Neural progenitor cell (in vitro differentiated cells): ENCODE measurements around the gene TRABD2A.

Experiments
- EZH2 ChIP-seq: fragments of 200-600 bp; sonication (generic); IDR thresholded peaks from 2 replicates; pipeline ENCODE4 v1.6.1; 2017; ENCODE audit warnings: antibody characterized with exemption, mild to moderate bottlenecking, moderate library complexity
- TF ChIP-seq, protein P1 (sequence below): fragments of 200-600 bp; sonication (generic); IDR thresholded peaks from 2 replicates; pipeline ENCODE4 v1.5.1; 2017; ENCODE audit warnings: antibody characterized with exemption, mild to moderate bottlenecking

DNA sequence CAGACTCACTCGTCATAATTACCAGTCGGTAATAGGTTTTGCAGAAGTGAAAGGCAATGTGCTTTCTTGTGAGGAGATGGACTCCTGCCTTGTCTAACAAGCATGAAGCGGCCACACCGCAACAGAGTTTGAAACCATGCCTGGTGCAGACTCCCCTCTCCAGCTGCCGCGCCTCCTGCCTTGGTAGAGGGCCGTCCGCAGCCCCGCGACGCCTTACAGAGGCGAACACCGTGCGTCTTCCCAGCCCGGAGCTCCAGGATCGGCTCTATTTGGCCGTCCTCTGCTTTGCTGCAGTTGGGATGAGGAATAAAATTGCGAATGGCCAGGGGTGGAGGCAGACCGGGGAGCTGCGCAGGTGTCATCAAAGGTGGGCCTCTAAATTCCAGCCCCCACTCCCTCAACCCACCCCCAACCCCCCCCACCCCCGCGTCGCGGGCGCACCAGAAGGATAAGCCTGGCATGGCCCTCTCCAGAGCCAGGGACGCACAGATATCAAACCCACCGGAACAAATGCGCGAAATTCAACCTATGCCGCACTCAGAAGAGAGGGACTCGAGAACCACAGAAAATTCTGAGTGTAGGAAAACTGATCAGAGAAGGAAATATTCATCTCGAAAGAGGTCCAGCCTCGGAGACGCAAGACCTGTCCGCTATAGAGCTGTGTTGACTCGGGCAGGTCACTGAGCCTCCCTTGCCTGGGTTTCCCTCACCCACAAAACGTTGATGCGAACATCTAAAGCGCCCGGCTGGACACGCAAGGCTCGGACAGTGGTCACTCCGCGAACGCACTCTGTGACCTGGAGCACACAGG, 1.1 kb downstream of the TRABD2A start:
- TF ChIP-seq, protein P1, sequence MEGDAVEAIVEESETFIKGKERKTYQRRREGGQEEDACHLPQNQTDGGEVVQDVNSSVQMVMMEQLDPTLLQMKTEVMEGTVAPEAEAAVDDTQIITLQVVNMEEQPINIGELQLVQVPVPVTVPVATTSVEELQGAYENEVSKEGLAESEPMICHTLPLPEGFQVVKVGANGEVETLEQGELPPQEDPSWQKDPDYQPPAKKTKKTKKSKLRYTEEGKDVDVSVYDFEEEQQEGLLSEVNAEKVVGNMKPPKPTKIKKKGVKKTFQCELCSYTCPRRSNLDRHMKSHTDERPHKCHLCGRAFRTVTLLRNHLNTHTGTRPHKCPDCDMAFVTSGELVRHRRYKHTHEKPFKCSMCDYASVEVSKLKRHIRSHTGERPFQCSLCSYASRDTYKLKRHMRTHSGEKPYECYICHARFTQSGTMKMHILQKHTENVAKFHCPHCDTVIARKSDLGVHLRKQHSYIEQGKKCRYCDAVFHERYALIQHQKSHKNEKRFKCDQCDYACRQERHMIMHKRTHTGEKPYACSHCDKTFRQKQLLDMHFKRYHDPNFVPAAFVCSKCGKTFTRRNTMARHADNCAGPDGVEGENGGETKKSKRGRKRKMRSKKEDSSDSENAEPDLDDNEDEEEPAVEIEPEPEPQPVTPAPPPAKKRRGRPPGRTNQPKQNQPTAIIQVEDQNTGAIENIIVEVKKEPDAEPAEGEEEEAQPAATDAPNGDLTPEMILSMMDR, result no peak
- no peak for TF ChIP-seq EZH2
